HepG2 (cell line): Measurements from ENCODE around the gene CNTN2. TPM values are rescaled to one million over a fixed set of nuclear protein-coding genes. Genes with fewer than 3 reads are reported as not detected.

Source experiments
- ATAC-seq: fragments of 200-7000 bp; cut with Tn5 transposase; 3 replicates; pipeline ENCODE4 v1.9.1; 2020; ENCODE audit warnings: mild to moderate bottlenecking, moderate library complexity
- BruUV-seq: library from RNA; stranded (reverse); fragments of 400-500 nt; replicated peaks from 2 replicates; lab custom pipeline; 2021; lab: Mats Ljungman, UMichigan
- CTCF ChIA-PET: fragments of 300-600 bp; formaldehyde crosslinking; extraction: SDS; loops from one replicate; lab custom pipeline; 2021; ENCODE audit warnings: low total read pairs, inconsistent platforms, low intra/inter-chr PET ratio; lab: Yijun Ruan, JAX
- POLR2A ChIA-PET: fragments of 350-600 bp; sonication (Branson Sonifier 250); formaldehyde crosslinking; loops from one replicate; lab custom pipeline; 2020; ENCODE audit warnings: antibody characterized with exemption, inconsistent platforms; lab: Yijun Ruan, JAX
- DNase-seq: peaks from one replicate; pipeline ENCODE4 v3.0.0-alpha.2; 2015; ENCODE audit warnings: low spot score
- FAIRE-seq: peaks from 3 replicates; lab custom pipeline; 2011; peaks lifted over from hg19 to GRCh38; lab: Jason Lieb, UNC
- H2AFZ ChIP-seq: one replicate; pipeline ENCODE4 v1.6.1; 2011; ENCODE audit warnings: low read length, inconsistent platforms
- H3K27ac ChIP-seq: fragments of 300-600 bp; 3 replicates; pipeline ENCODE4 v1.8.0; 2011; ENCODE audit warnings: mixed run types, mild to moderate bottlenecking, mixed read lengths, low read length, inconsistent platforms; ENCODE audit not compliant: insufficient read depth; ENCODE audit errors: extremely low read length
- H3K27me3 ChIP-seq, 2 experiments: fragments of 200-600 bp in 1 of 2; 2 replicates in 1 of 2; 3 replicates in 1 of 2; pipeline versions ENCODE4 v1.6.0 to v1.8.0; 2011; ENCODE audit warnings: low read length in 2 of 2, mild to moderate bottlenecking in 2 of 2, moderate library complexity in 2 of 2, inconsistent platforms in 1 of 2; ENCODE audit not compliant: insufficient read depth in 2 of 2, control insufficient read depth in 1 of 2
- H3K36me3 ChIP-seq, 2 experiments: fragments of 200-600 bp in 1 of 2; replicated peaks in 1 of 2; 2 replicates in 1 of 2; 3 replicates in 1 of 2; pipeline versions ENCODE4 v1.5.1 to v1.8.0; 2011; ENCODE audit warnings: low read length in 2 of 2, inconsistent platforms in 1 of 2; ENCODE audit not compliant: insufficient read depth in 2 of 2, control insufficient read depth in 1 of 2
- H3K4me1 ChIP-seq: 2 replicates; pipeline ENCODE4 v1.5.1; 2012; ENCODE audit warnings: low read length, inconsistent platforms; ENCODE audit not compliant: insufficient read depth
- H3K4me2 ChIP-seq: 2 replicates; pipeline ENCODE4 v1.6.0; 2011; ENCODE audit warnings: low read depth, low read length, inconsistent platforms
- H3K4me3 ChIP-seq, 3 experiments: fragments of 200-600 bp in 1 of 3; sonication (generic), shearing (Covaris generic) in 1 of 3; replicated peaks in 1 of 3; 2 replicates each; pipeline ENCODE4 v1.5.1; 2011 to 2016; ENCODE audit warnings: low read length in 3 of 3, inconsistent platforms in 2 of 3, low read depth in 2 of 3, mild to moderate bottlenecking in 2 of 3, control low read depth in 1 of 3, mixed read lengths in 1 of 3; ENCODE audit not compliant: insufficient read depth in 1 of 3
- H3K79me2 ChIP-seq: one replicate; pipeline ENCODE4 v1.6.1; 2011; ENCODE audit warnings: low read length, inconsistent platforms; ENCODE audit not compliant: insufficient read depth
- H3K9ac ChIP-seq: 2 replicates; pipeline ENCODE4 v1.6.0; 2011; ENCODE audit warnings: mild to moderate bottlenecking, low read depth, low read length, inconsistent platforms; ENCODE audit not compliant: insufficient read depth
- H3K9me3 ChIP-seq: 2 replicates; pipeline ENCODE4 v1.5.1; 2012; ENCODE audit warnings: mild to moderate bottlenecking, low read length
- H4K20me1 ChIP-seq: 2 replicates; pipeline ENCODE4 v1.6.0; 2011; ENCODE audit warnings: inconsistent platforms, mild to moderate bottlenecking, low read length, moderate library complexity; ENCODE audit not compliant: insufficient read depth
- AGO2 ChIP-seq: fragments of 200-400 bp; formaldehyde crosslinking; optimal IDR thresholded peaks from 2 replicates; pipeline ENCODE3; 2017; ENCODE audit warnings: mild to moderate bottlenecking, low read depth, low read length, moderate library complexity
- CCDC6 ChIP-seq: sonication (generic); formaldehyde crosslinking; IDR thresholded peaks from 2 replicates; pipeline ENCODE4 v1.8.1; 2022; ENCODE audit warnings: mild to moderate bottlenecking, missing genetic modification reagents, moderate library complexity
- MED13 ChIP-seq: sonication (generic); formaldehyde crosslinking; IDR thresholded peaks from 2 replicates; pipeline ENCODE4 v1.5.0; 2020; ENCODE audit warnings: missing genetic modification reagents
- NFE2L2 ChIP-seq: fragments of 150-350 bp; IDR thresholded peaks from 2 replicates; pipeline ENCODE4 v1.6.1; 2014; ENCODE audit warnings: low read length
- SNAI1 ChIP-seq: sonication (generic); formaldehyde crosslinking; IDR thresholded peaks from 2 replicates; pipeline ENCODE4 v1.5.0; 2020; ENCODE audit warnings: mild to moderate bottlenecking, missing genetic modification reagents, borderline replicate concordance
- TRIM24 ChIP-seq: sonication (generic); formaldehyde crosslinking; IDR thresholded peaks from 2 replicates; pipeline ENCODE4 v1.8.0; 2022; ENCODE audit warnings: mild to moderate bottlenecking, missing genetic modification reagents
- ZNF33A ChIP-seq: sonication (generic); formaldehyde crosslinking; IDR thresholded peaks from 2 replicates; pipeline ENCODE4 v1.5.1; 2020; ENCODE audit warnings: missing genetic modification reagents, mild to moderate bottlenecking, moderate library complexity, borderline replicate concordance
- ZNF430 ChIP-seq: sonication (generic); formaldehyde crosslinking; IDR thresholded peaks from 2 replicates; pipeline ENCODE4 v1.9.0; 2021; ENCODE audit warnings: mild to moderate bottlenecking, missing genetic modification reagents
- ZNF431 ChIP-seq: sonication (generic); formaldehyde crosslinking; IDR thresholded peaks from 2 replicates; pipeline ENCODE4 v1.9.0; 2022; ENCODE audit warnings: missing genetic modification reagents, low read depth, mild to moderate bottlenecking, borderline replicate concordance
- ZNF44 ChIP-seq: sonication (generic); formaldehyde crosslinking; IDR thresholded peaks from 2 replicates; pipeline ENCODE4 v1.5.1; 2020; ENCODE audit warnings: mild to moderate bottlenecking, missing genetic modification reagents
- ZNF460 ChIP-seq: sonication (generic); formaldehyde crosslinking; IDR thresholded peaks from 2 replicates; pipeline ENCODE4 v1.5.1; 2020; ENCODE audit warnings: missing genetic modification reagents, mild to moderate bottlenecking, borderline replicate concordance
- ZNF556 ChIP-seq: sonication (generic); formaldehyde crosslinking; IDR thresholded peaks from 2 replicates; pipeline ENCODE4 v1.4.0; 2020; ENCODE audit warnings: mild to moderate bottlenecking, missing genetic modification reagents, borderline replicate concordance
- ZNF598 ChIP-seq: sonication (generic); formaldehyde crosslinking; IDR thresholded peaks from 2 replicates; pipeline ENCODE4 v1.5.1; 2020; ENCODE audit warnings: mild to moderate bottlenecking, missing genetic modification reagents, borderline replicate concordance
- ZNF619 ChIP-seq: sonication (generic); formaldehyde crosslinking; IDR thresholded peaks from 2 replicates; pipeline ENCODE4 v1.4.0; 2020; ENCODE audit warnings: mild to moderate bottlenecking, missing genetic modification reagents
- WGBS: methylation state at CpG from one replicate; pipeline ENCODE4 v1.1.6; 2017; ENCODE audit warnings: low lambda C conversion rate; 5-methylcytosine and 5-hydroxymethylcytosine counted together
- in situ Hi-C: cut with HindIII; loops from 2 replicates; pipeline ENCODE4 v1.10.0; 2017; ENCODE audit warnings: low pct_unique_long_range_greater_than_20kb; ENCODE audit not compliant: extremely low pct_ligation_motif_present
- intact Hi-C: fragments of 100-400 bp; cut with micrococcal nuclease; formaldehyde crosslinking; loops from one replicate; pipeline ENCODE4 v1.10.0; 2022; ENCODE audit not compliant: unreplicated experiment
- polyA plus RNA-seq, 8 experiments: library from polyadenylated mRNA; depleted of rRNA in 3 of 8; stranded (reverse) in 7 of 8; unstranded in 1 of 8; fragments of >200 nt; fragmentation: Illumina TruSeq in 4 of 8; extraction: Trizol in 4 of 8; gene quantifications; 2 replicates each; pipeline versions ENCODE4 v1.2.1 to v1.2.3, GENCODE V29; 2011 to 2016; ENCODE audit warnings: low read depth in 4 of 8, missing spikeins in 1 of 8, mixed read lengths in 1 of 8; ENCODE audit not compliant: insufficient read depth in 1 of 8
- total RNA-seq, 5 experiments: library from RNA; depleted of rRNA; stranded (reverse); fragments of >200 nt; fragmentation: Illumina TruSeq; extraction: Trizol; gene quantifications; 2 replicates each; pipeline ENCODE4 v1.2.3, GENCODE V29; 2016; ENCODE audit warnings: low read depth in 1 of 5
- TF ChIP-seq, protein P1 (sequence below): IDR thresholded peaks from 2 replicates; pipeline ENCODE4 v1.6.1; 2016; ENCODE audit warnings: mild to moderate bottlenecking
- TF ChIP-seq, protein P2 (sequence below): fragments of 450-650 bp; IDR thresholded peaks from 2 replicates; pipeline ENCODE4 v1.6.1; 2016

CNTN2 gene
- total and polyA plus RNA-seq, 2 of the 13 experiments (the other 11 are each of a cell fraction or from before 2014, with no cell fraction given), result not detected

DNA sequence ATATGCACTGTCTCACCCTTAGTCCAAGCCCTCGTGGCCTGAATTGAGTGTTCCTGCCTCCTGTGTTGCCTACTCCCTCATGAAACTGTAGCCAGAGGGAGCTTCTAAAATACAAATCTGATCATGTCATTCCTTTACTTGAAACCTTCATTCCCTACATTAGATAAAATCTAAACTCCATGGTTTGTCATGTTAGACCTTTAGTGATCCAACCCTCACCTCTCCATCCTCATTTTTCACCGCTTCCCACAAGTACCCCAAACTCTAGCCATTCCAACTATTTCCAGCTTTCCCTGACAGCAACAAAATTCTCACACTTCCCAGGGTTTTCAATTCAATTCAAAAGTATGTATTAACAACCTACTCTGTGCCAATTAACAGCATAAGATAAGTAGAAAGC, 18.3 kb upstream of the CNTN2 start (continued):
- no peak for TF ChIP-seq TRIM24 (CRISPR knock-in tag)
- TF ChIP-seq ZNF619, result no peak

DNA sequence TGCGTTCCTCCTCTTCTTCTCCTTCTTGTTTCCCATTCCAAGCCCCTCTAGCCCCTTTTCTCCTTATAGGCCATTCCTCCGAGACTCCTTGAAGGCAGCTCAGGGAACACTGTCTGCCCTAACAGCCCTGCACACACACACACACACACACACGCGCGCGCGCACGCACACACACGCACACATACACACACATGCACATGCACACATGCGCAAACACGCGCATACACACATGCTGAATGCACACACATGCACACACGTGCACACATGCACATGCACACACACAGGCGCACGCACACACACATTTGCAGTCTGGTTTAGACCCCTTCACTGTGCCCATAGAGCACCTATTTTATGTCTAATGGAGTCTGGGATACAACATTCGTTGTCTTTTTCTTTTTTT, 17.8 kb upstream of the CNTN2 start:
- no peak for ATAC-seq

DNA sequence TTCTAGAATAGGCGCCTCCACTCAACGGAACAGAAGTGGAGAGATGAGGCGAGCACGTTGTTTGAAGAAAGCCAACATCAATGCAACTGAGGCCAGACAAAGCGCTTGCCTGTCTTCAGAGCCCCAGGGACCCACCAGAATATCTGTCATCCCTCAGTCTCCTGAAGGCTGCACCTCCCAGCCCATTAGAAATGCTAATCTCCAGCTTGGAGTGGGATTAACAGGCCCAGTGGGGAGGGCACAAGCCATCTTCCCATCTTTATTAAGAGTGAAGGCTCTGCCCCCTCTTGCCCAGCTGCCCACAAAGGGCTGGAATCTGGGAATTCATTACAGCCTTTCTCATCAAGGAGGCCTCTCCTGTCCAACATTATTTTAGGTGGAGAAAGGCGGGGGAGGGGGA, 16.8 kb upstream of the CNTN2 start:
- H3K9me3 ChIP-seq, result no peaks in the 10 kb centered on the region
- ATAC-seq (no peak), FAIRE-seq (no peak), DNase-seq (no peak)
- no peaks in the 10 kb centered on the region for H3K4me1 ChIP-seq
- CTCF ChIA-PET, result no interaction called here
- intact Hi-C loops (no loop called here), in situ Hi-C loops (no loop called here)
- H3K9ac ChIP-seq, result no peak overlapping the region
- H3K4me2 ChIP-seq, result no peak overlapping the region
- H3K27ac ChIP-seq, result no peak overlapping the region
- no peaks in the 10 kb centered on the region for H3K79me2 ChIP-seq
- 0% methylated on average over 4 of the region's 6 CpGs for WGBS
- no TSS peak for BruUV-seq
- H3K4me3 ChIP-seq, result no peak overlapping the region
- POLR2A ChIA-PET, result no interaction called here
- no peak overlapping the region for H2AFZ ChIP-seq
- H4K20me1 ChIP-seq, result no peaks in the 10 kb centered on the region
- no peaks in the 10 kb centered on the region for H3K36me3 ChIP-seq
- H3K27me3 ChIP-seq, result peaks cover 2 to 54% of the 10 kb centered on the region in 2 experiments
- TF ChIP-seq ZNF33A (CRISPR knock-in tag) (no peak), MED13 (no peak), ZNF460 (CRISPR knock-in tag) (no peak), ZNF556 (no peak), ZNF431 (CRISPR knock-in tag) (no peak), AGO2 (no peak), CCDC6 (CRISPR knock-in tag) (no peak), SNAI1 (CRISPR knock-in tag) (no peak), ZNF430 (CRISPR knock-in tag) (no peak), NFE2L2 (no peak), ZNF598 (CRISPR knock-in tag) (no peak)
- TF ChIP-seq, protein P1, sequence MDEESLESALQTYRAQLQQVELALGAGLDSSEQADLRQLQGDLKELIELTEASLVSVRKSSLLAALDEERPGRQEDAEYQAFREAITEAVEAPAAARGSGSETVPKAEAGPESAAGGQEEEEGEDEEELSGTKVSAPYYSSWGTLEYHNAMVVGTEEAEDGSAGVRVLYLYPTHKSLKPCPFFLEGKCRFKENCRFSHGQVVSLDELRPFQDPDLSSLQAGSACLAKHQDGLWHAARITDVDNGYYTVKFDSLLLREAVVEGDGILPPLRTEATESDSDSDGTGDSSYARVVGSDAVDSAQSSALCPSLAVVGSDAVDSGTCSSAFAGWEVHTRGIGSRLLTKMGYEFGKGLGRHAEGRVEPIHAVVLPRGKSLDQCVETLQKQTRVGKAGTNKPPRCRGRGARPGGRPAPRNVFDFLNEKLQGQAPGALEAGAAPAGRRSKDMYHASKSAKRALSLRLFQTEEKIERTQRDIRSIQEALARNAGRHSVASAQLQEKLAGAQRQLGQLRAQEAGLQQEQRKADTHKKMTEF, result no peak

More for the DNA sequence above, 17.8 kb upstream of the CNTN2 start:
- no peaks in the 10 kb centered on the region for H3K4me1 ChIP-seq
- H3K9ac ChIP-seq, result no peak overlapping the region
- H3K27ac ChIP-seq, result no peak overlapping the region
- peaks cover 6 to 55% of the 10 kb centered on the region in 2 experiments for H3K27me3 ChIP-seq
- H3K4me3 ChIP-seq, result no peak overlapping the region
- DNase-seq (no peak), FAIRE-seq (no peak)
- H3K9me3 ChIP-seq, result no peaks in the 10 kb centered on the region
- TF ChIP-seq, protein P2, sequence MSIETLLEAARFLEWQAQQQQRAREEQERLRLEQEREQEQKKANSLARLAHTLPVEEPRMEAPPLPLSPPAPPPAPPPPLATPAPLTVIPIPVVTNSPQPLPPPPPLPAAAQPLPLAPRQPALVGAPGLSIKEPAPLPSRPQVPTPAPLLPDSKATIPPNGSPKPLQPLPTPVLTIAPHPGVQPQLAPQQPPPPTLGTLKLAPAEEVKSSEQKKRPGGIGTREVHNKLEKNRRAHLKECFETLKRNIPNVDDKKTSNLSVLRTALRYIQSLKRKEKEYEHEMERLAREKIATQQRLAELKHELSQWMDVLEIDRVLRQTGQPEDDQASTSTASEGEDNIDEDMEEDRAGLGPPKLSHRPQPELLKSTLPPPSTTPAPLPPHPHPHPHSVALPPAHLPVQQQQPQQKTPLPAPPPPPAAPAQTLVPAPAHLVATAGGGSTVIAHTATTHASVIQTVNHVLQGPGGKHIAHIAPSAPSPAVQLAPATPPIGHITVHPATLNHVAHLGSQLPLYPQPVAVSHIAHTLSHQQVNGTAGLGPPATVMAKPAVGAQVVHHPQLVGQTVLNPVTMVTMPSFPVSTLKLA, result peak; percentile 86
- no peak for TF ChIP-seq ZNF44
- 63% methylated on average over 16 of the region's 16 CpGs for WGBS
- H4K20me1 ChIP-seq, result no peaks in the 10 kb centered on the region
- ChIA-PET CTCF (no interaction called here), POLR2A (no interaction called here)
- no peak overlapping the region for H2AFZ ChIP-seq
- H3K79me2 ChIP-seq, result no peaks in the 10 kb centered on the region
- H3K36me3 ChIP-seq, result no peaks in the 10 kb centered on the region
- intact Hi-C loops (no loop called here), in situ Hi-C loops (no loop called here)
- no TSS peak for BruUV-seq
- H3K4me2 ChIP-seq, result no peak overlapping the region
